Measurements from ENCODE around the gene TMEM218. TPM values are rescaled to one million over a fixed set of nuclear protein-coding genes. Genes with fewer than 3 reads are reported as not detected.

The TMEM218 gene
- total and polyA plus RNA-seq, 2 experiments from 2014 or later: 30.1 to 44.9 TPM

- in situ Hi-C loops (cut with MboI): no loop called here
- Histone ChIP-seq H2AFZ (no peak overlapping the region), H3K9ac (no peak overlapping the region), H3K4me3 (no peak overlapping the region), H3K27me3 (replicated peaks; ENCODE audit: insufficient read depth) (no peaks in the 10 kb centered on the region), H3K36me3 (ENCODE audit: low read depth) (no peaks in the 10 kb centered on the region), H3K79me2 (ENCODE audit: insufficient read depth) (no peaks in the 10 kb centered on the region), H3K27ac (no peak overlapping the region), H3F3A (ENCODE audit: insufficient read depth) (no peaks in the 10 kb centered on the region), H3K4me2 (ENCODE audit: unreplicated experiment) (no peak overlapping the region), H3K4me1 (ENCODE audit: insufficient read depth) (no peaks in the 10 kb centered on the region), H3K9me3 (ENCODE audit: low read depth) (no peaks in the 10 kb centered on the region), H4K20me1 (ENCODE audit: insufficient read depth) (no peaks in the 10 kb centered on the region), H3K9me2 (ENCODE audit: insufficient read depth) (no peaks in the 10 kb centered on the region)
- TF ChIP-seq EZH2phosphoT487 (IDR thresholded peaks at IDR 0.05; ENCODE audit: insufficient read depth, low read depth) (no peak), EZH2 (IDR thresholded peaks at IDR 0.05; ENCODE audit: insufficient read depth, poor library complexity, severe bottlenecking) (no peak)
- WGBS, 2 experiments (ENCODE audit: low coverage in 1 of 2, low lambda C conversion rate in 2 of 2, missing lambda C conversion rate in 2 of 2): 53 to 55% methylated on average over 2 of the region's 2 CpGs
- no peak for DNase-seq
Measured at GRCh38 chr11:125055107-125055715, 56.2 kb downstream of the TMEM218 start.

- WGBS, 2 experiments (ENCODE audit: low coverage in 1 of 2, low lambda C conversion rate in 2 of 2, missing lambda C conversion rate in 2 of 2): 56 to 68% methylated on average over 1 of the region's 1 CpG
- H3K4me1 ChIP-seq (ENCODE audit: insufficient read depth): no peaks in the 10 kb centered on the region
Measured at GRCh38 chr11:125053167-125053566, 58.3 kb downstream of the TMEM218 start.

GRCh38 chr11:125052047-125052446 is 59.4 kb downstream of the TMEM218 start:
- H3K9ac ChIP-seq: no peak overlapping the region
- H3K27me3 ChIP-seq (replicated peaks; ENCODE audit: insufficient read depth): no peaks in the 10 kb centered on the region
- in situ Hi-C loops (cut with MboI): no loop called here
- H3K9me2 ChIP-seq (ENCODE audit: insufficient read depth): no peaks in the 10 kb centered on the region
- H3K4me2 ChIP-seq (ENCODE audit: unreplicated experiment): no peak overlapping the region
- no peak overlapping the region for H3K27ac ChIP-seq
- H4K20me1 ChIP-seq (ENCODE audit: insufficient read depth): no peaks in the 10 kb centered on the region
- no peak overlapping the region for H2AFZ ChIP-seq
- H3K4me1 ChIP-seq (ENCODE audit: insufficient read depth): no peaks in the 10 kb centered on the region
- H3F3A ChIP-seq (ENCODE audit: insufficient read depth): no peaks in the 10 kb centered on the region
- H3K9me3 ChIP-seq (ENCODE audit: low read depth): no peaks in the 10 kb centered on the region
- TF ChIP-seq EZH2phosphoT487 (IDR thresholded peaks at IDR 0.05; ENCODE audit: insufficient read depth, low read depth): no peak
- TF ChIP-seq EZH2 (IDR thresholded peaks at IDR 0.05; ENCODE audit: insufficient read depth, poor library complexity, severe bottlenecking): no peak
- no peaks in the 10 kb centered on the region for H3K79me2 ChIP-seq (ENCODE audit: insufficient read depth)
- no peaks in the 10 kb centered on the region for H3K36me3 ChIP-seq (ENCODE audit: low read depth)
- no peak overlapping the region for H3K4me3 ChIP-seq
- no peak for DNase-seq

More at GRCh38 chr11:125053167-125053566, 58.3 kb downstream of the TMEM218 start:
- Histone ChIP-seq H3K36me3 (ENCODE audit: low read depth) (no peaks in the 10 kb centered on the region), H3K9me2 (ENCODE audit: insufficient read depth) (no peaks in the 10 kb centered on the region), H2AFZ (no peak overlapping the region), H3K9me3 (ENCODE audit: low read depth) (no peaks in the 10 kb centered on the region), H3K27me3 (replicated peaks; ENCODE audit: insufficient read depth) (no peaks in the 10 kb centered on the region), H3F3A (ENCODE audit: insufficient read depth) (no peaks in the 10 kb centered on the region), H3K9ac (no peak overlapping the region), H3K4me2 (ENCODE audit: unreplicated experiment) (no peak overlapping the region), H3K27ac (no peak overlapping the region), H4K20me1 (ENCODE audit: insufficient read depth) (no peaks in the 10 kb centered on the region), H3K79me2 (ENCODE audit: insufficient read depth) (no peaks in the 10 kb centered on the region), H3K4me3 (no peak overlapping the region)
- in situ Hi-C loops (cut with MboI): no loop called here
- DNase-seq: no peak
- no peak for TF ChIP-seq EZH2 (IDR thresholded peaks at IDR 0.05; ENCODE audit: insufficient read depth, poor library complexity, severe bottlenecking)
- TF ChIP-seq EZH2phosphoT487 (IDR thresholded peaks at IDR 0.05; ENCODE audit: insufficient read depth, low read depth): no peak

GRCh38 chr11:125049164-125049792 is 62.1 kb downstream of the TMEM218 start:
- no peaks in the 10 kb centered on the region for H3K27me3 ChIP-seq (replicated peaks; ENCODE audit: insufficient read depth)
- TF ChIP-seq EZH2phosphoT487 (IDR thresholded peaks at IDR 0.05; ENCODE audit: insufficient read depth, low read depth): no peak
- TF ChIP-seq EZH2 (IDR thresholded peaks at IDR 0.05; ENCODE audit: insufficient read depth, poor library complexity, severe bottlenecking): no peak
- 95 to 100% methylated on average over 4 of the region's 4 CpGs for whole genome bisulfite sequencing, 2 experiments (ENCODE audit: low coverage in 1 of 2, low lambda C conversion rate in 2 of 2, missing lambda C conversion rate in 2 of 2)
- in situ Hi-C loops (cut with MboI): no loop called here
- no peak overlapping the region for H3K9ac ChIP-seq
- no peak overlapping the region for H2AFZ ChIP-seq
- no peaks in the 10 kb centered on the region for H3K9me3 ChIP-seq (ENCODE audit: low read depth)
- no peaks in the 10 kb centered on the region for H3K4me1 ChIP-seq (ENCODE audit: insufficient read depth)
- no peak overlapping the region for H3K4me3 ChIP-seq
- H3K27ac ChIP-seq: no peak overlapping the region
- H3K36me3 ChIP-seq (ENCODE audit: low read depth): no peaks in the 10 kb centered on the region
- H3K4me2 ChIP-seq (ENCODE audit: unreplicated experiment): no peak overlapping the region
- H3K79me2 ChIP-seq (ENCODE audit: insufficient read depth): no peaks in the 10 kb centered on the region
- no peaks in the 10 kb centered on the region for H3F3A ChIP-seq (ENCODE audit: insufficient read depth)
- no peaks in the 10 kb centered on the region for H4K20me1 ChIP-seq (ENCODE audit: insufficient read depth)
- no peak for DNase-seq
- no peaks in the 10 kb centered on the region for H3K9me2 ChIP-seq (ENCODE audit: insufficient read depth)

Other genes with a start within 250 kb of the TMEM218 start
- 10.5 and 12.1 TPM in 2 replicates for gene ROBO3, start 246.2 kb downstream of the TMEM218 start, total RNA-seq (2014; rRNA removed; shearing (Covaris generic))
- gene ROBO3, start 246.2 kb downstream of the TMEM218 start, polyA plus RNA-seq (2016; fragmentation: Nextera tagmentation; extraction: Ambion mirVana): 9.9 and 12.1 TPM in 2 replicates
- 0.51 and 1.3 TPM in 2 replicates for gene ROBO4, start 213.8 kb downstream of the TMEM218 start, total RNA-seq (2014; rRNA removed; shearing (Covaris generic))
- 0.53 and 1.1 TPM in 2 replicates for gene ROBO4, start 213.8 kb downstream of the TMEM218 start, polyA plus RNA-seq (2016; fragmentation: Nextera tagmentation; extraction: Ambion mirVana)
- gene HEPN1, start 192.4 kb downstream of the TMEM218 start, total RNA-seq (2014; rRNA removed; shearing (Covaris generic)): not detected in 2 replicates
- gene HEPN1, start 192.4 kb downstream of the TMEM218 start, polyA plus RNA-seq (2016; fragmentation: Nextera tagmentation; extraction: Ambion mirVana): not detected in 2 replicates
- not detected in 2 replicates for gene HEPACAM, start 175.6 kb downstream of the TMEM218 start, total RNA-seq (2014; rRNA removed; shearing (Covaris generic))
- gene HEPACAM, start 175.6 kb downstream of the TMEM218 start, polyA plus RNA-seq (2016; fragmentation: Nextera tagmentation; extraction: Ambion mirVana): not detected in 2 replicates
- 0.97 and 1.3 TPM in 2 replicates for gene CCDC15, start 157.4 kb downstream of the TMEM218 start, total RNA-seq (2014; rRNA removed; shearing (Covaris generic))
- 1.6 and 1.8 TPM in 2 replicates for gene CCDC15, start 157.4 kb downstream of the TMEM218 start, polyA plus RNA-seq (2016; fragmentation: Nextera tagmentation; extraction: Ambion mirVana)
- gene SLC37A2, start 48.3 kb downstream of the TMEM218 start, total RNA-seq (2014; rRNA removed; shearing (Covaris generic)): 2.6 and 5.2 TPM in 2 replicates
- gene SLC37A2, start 48.3 kb downstream of the TMEM218 start, polyA plus RNA-seq (2016; fragmentation: Nextera tagmentation; extraction: Ambion mirVana): 1.2 and 1.7 TPM in 2 replicates
- gene PKNOX2, start 53.1 kb upstream of the TMEM218 start, total RNA-seq (2014; rRNA removed; shearing (Covaris generic)): 0.51 and 0.76 TPM in 2 replicates
- gene PKNOX2, start 53.1 kb upstream of the TMEM218 start, polyA plus RNA-seq (2016; fragmentation: Nextera tagmentation; extraction: Ambion mirVana): 0.08 and 0.21 TPM in 2 replicates

Measured in GM23248 (cell line).